Astrocyte (in vitro differentiated cells and primary cell): ENCODE data around the gene NDUFS2. TPM values are rescaled to one million over a fixed set of nuclear protein-coding genes. Genes with fewer than 3 reads are reported as not detected.

Experiments used
- DNase-seq: peaks from one replicate; pipeline ENCODE4 v3.0.0-alpha.2; 2010; ENCODE audit warnings: low read depth
- FAIRE-seq: peaks from 2 replicates; lab custom pipeline; 2011; peaks lifted over from hg19 to GRCh38; lab: Jason Lieb, UNC
- H2AFZ ChIP-seq: 2 replicates; pipeline ENCODE4 v1.6.0; 2012; ENCODE audit warnings: low read depth, low read length, inconsistent platforms
- H3K27ac ChIP-seq: 2 replicates; pipeline ENCODE4 v1.5.1; 2011; ENCODE audit warnings: low read depth, low read length, inconsistent platforms
- H3K27me3 ChIP-seq: 2 replicates; pipeline ENCODE4 v1.6.0; 2011; ENCODE audit warnings: low read length, inconsistent platforms; ENCODE audit not compliant: insufficient read depth
- H3K36me3 ChIP-seq: 2 replicates; pipeline ENCODE4 v1.5.1; 2011; ENCODE audit warnings: low read length, inconsistent platforms; ENCODE audit not compliant: insufficient read depth
- H3K4me1 ChIP-seq: 2 replicates; pipeline ENCODE4 v1.5.1; 2011; ENCODE audit warnings: low read length, inconsistent platforms; ENCODE audit not compliant: insufficient read depth
- H3K4me2 ChIP-seq: 2 replicates; pipeline ENCODE4 v1.6.0; 2012; ENCODE audit warnings: low read length, inconsistent platforms
- H3K4me3 ChIP-seq: 2 replicates; pipeline ENCODE4 v1.5.1; 2011; ENCODE audit warnings: low read depth, mild to moderate bottlenecking, low read length, inconsistent platforms; ENCODE audit not compliant: insufficient read depth
- H3K79me2 ChIP-seq: 2 replicates; pipeline ENCODE4 v1.6.0; 2012; ENCODE audit warnings: mild to moderate bottlenecking, low read length, inconsistent platforms; ENCODE audit not compliant: insufficient read depth
- H3K9ac ChIP-seq: 2 replicates; pipeline ENCODE4 v1.6.0; 2012; ENCODE audit warnings: mild to moderate bottlenecking, low read length, inconsistent platforms
- H3K9me3 ChIP-seq: 2 replicates; pipeline ENCODE4 v1.5.1; 2012; ENCODE audit warnings: low read depth, mild to moderate bottlenecking, low read length, inconsistent platforms; ENCODE audit not compliant: insufficient read depth
- H4K20me1 ChIP-seq: 2 replicates; pipeline ENCODE4 v1.6.0; 2012; ENCODE audit warnings: low read length, inconsistent platforms; ENCODE audit not compliant: insufficient read depth
- H3K27ac Mint-ChIP-seq: one replicate; pipeline ENCODE4 v1.8.0; 2021; ENCODE audit warnings: mild to moderate bottlenecking, mixed read lengths; ENCODE audit not compliant: unreplicated experiment
- H3K27me3 Mint-ChIP-seq: one replicate; pipeline ENCODE4 v1.8.0; 2021; ENCODE audit warnings: low read depth, mixed read lengths; ENCODE audit not compliant: unreplicated experiment
- H3K36me3 Mint-ChIP-seq: one replicate; pipeline ENCODE4 v1.8.0; 2021; ENCODE audit warnings: low read depth, mixed read lengths; ENCODE audit not compliant: unreplicated experiment
- H3K4me1 Mint-ChIP-seq: one replicate; pipeline ENCODE4 v1.8.0; 2021; ENCODE audit warnings: low read depth, mixed read lengths; ENCODE audit not compliant: unreplicated experiment
- H3K4me3 Mint-ChIP-seq: one replicate; pipeline ENCODE4 v1.8.0; 2021; ENCODE audit warnings: mild to moderate bottlenecking, moderate library complexity, mixed read lengths; ENCODE audit not compliant: unreplicated experiment
- H3K9me3 Mint-ChIP-seq: one replicate; pipeline ENCODE4 v1.8.0; 2021; ENCODE audit warnings: mild to moderate bottlenecking, mixed read lengths; ENCODE audit not compliant: unreplicated experiment
- EZH2 ChIP-seq: IDR thresholded peaks from 2 replicates; pipeline ENCODE4 v1.6.1; 2012; ENCODE audit warnings: mild to moderate bottlenecking, low read length, inconsistent platforms; ENCODE audit not compliant: insufficient read depth
- total RNA-seq: library from RNA; stranded (reverse); gene quantifications from 2 replicates; pipeline ENCODE4 v1.2.1, GENCODE V29; 2021
- TF ChIP-seq, protein P1 (sequence below): IDR thresholded peaks from 2 replicates; pipeline ENCODE4 v1.5.1; 2011; ENCODE audit warnings: low read depth, mild to moderate bottlenecking, inconsistent platforms, low read length, moderate library complexity; ENCODE audit not compliant: insufficient read depth

The NDUFS2 gene
- total RNA-seq, 1 donor from 2014 or later: 59.9 TPM

DNA sequence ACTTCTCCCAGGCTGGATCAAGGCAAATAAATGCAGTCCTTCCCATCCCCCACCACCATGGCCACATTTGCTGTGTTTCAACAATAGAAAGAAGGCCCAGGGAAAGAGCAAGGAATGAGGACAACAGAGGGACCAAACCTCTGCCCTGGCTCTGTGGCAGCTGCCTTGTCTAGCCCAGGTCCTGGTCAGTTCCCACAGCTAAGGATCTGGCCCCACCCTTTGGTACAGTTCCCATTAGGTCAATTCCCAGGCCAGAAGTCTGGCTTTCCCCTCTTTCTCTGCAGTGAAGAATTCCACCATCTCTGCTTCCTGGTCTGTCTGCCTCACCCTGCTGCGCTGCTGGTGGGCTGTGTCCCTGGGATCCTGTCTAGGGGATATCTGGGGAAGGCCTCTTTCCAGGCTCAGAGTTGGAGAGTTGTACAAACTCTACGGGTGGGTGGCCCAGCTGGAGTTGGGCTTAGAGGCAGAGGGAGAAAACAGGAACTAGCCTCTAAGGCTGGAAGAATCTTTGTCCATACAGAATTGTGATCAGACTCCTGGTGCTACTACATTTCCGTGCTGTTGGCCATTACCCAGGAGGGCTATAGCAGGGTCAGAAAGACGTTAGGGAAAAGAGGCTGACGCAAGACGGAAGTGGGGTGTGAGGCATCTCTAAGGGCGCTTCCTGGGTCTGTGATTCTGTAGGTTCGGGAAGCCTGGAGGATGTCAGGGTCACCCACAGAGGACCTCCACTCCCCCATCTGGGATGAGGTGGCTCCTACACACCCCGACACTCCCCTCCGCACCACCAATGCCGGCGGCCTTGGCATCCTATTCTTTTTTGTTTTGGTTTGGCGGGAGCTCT, 953 bp upstream of the NDUFS2 start:
- peak overlapping the region; percentile 75 for H2AFZ ChIP-seq
- H3K9me3 Mint-ChIP-seq: no peaks in the 10 kb centered on the region
- H3K36me3 Mint-ChIP-seq: no peaks in the 10 kb centered on the region
- DNase-seq: no peak
- no peaks in the 10 kb centered on the region for H3K27me3 Mint-ChIP-seq
- H3K4me1 Mint-ChIP-seq: peaks cover 30% of the 10 kb centered on the region
- peak overlapping the region; percentile 95 for H3K27ac Mint-ChIP-seq
- peaks cover 2% of the 10 kb centered on the region for H4K20me1 ChIP-seq
- H3K27me3 ChIP-seq: no peaks in the 10 kb centered on the region
- peaks cover 31% of the 10 kb centered on the region for H3K79me2 ChIP-seq
- peak overlapping the region; percentile 94 for H3K4me3 ChIP-seq
- H3K9ac ChIP-seq: peak overlapping the region; percentile 92
- peak overlapping the region; percentile 94 for H3K4me3 Mint-ChIP-seq
- no peak for FAIRE-seq
- TF ChIP-seq, protein P1, sequence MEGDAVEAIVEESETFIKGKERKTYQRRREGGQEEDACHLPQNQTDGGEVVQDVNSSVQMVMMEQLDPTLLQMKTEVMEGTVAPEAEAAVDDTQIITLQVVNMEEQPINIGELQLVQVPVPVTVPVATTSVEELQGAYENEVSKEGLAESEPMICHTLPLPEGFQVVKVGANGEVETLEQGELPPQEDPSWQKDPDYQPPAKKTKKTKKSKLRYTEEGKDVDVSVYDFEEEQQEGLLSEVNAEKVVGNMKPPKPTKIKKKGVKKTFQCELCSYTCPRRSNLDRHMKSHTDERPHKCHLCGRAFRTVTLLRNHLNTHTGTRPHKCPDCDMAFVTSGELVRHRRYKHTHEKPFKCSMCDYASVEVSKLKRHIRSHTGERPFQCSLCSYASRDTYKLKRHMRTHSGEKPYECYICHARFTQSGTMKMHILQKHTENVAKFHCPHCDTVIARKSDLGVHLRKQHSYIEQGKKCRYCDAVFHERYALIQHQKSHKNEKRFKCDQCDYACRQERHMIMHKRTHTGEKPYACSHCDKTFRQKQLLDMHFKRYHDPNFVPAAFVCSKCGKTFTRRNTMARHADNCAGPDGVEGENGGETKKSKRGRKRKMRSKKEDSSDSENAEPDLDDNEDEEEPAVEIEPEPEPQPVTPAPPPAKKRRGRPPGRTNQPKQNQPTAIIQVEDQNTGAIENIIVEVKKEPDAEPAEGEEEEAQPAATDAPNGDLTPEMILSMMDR: no peak
- TF ChIP-seq EZH2: no peak
- H3K4me1 ChIP-seq: peaks cover 36% of the 10 kb centered on the region
- peaks cover 11% of the 10 kb centered on the region for H3K36me3 ChIP-seq
- H3K27ac ChIP-seq: peak overlapping the region; percentile 90
- peak overlapping the region; percentile 87 for H3K4me2 ChIP-seq
- no peaks in the 10 kb centered on the region for H3K9me3 ChIP-seq

DNA sequence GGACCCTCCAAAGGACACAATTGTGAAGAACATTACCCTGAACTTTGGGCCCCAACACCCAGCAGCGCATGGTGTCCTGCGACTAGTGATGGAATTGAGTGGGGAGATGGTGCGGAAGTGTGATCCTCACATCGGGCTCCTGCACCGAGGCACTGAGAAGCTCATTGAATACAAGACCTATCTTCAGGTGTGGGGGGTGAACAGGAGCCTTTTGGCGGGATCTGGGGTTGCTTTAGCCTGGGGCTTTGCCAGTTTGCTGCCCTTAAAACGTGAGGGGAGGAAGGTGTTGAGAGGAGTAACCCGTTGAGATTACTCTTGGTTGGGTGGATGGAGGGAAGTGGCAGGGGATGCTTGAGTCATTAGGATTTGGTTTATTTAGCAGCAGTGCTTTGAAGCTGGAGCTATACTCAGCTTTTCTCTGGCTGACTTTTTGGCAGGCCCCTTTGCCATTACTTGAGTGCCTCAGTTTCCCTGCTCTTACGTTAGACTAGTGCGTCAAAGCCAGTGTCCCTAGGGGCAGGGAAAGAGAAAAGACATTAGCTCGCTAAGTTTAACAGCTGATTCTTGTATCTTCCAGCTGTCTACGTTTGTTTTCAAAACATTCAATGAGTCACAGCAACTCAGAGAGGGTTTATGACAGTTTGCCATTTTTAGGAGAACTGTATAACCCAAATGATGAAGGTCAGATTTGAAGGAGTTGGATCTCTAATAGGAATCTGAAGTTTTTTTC, 4.4 kb downstream of the NDUFS2 start:
- H3K4me1 Mint-ChIP-seq: peaks cover 9% of the 10 kb centered on the region
- Histone ChIP-seq H3K4me1 (peaks cover 17% of the 10 kb centered on the region), H3K27ac (no peak overlapping the region), H3K79me2 (peaks cover 36% of the 10 kb centered on the region), H3K4me3 (no peak overlapping the region), H3K9me3 (no peaks in the 10 kb centered on the region), H3K27me3 (no peaks in the 10 kb centered on the region), H3K36me3 (peaks cover 41% of the 10 kb centered on the region), H2AFZ (no peak overlapping the region), H4K20me1 (peaks cover 21% of the 10 kb centered on the region), H3K9ac (no peak overlapping the region), H3K4me2 (no peak overlapping the region)
- FAIRE-seq (no peak), DNase-seq (no peak)
- H3K4me3 Mint-ChIP-seq: no peak overlapping the region
- H3K36me3 Mint-ChIP-seq: peaks cover 10% of the 10 kb centered on the region
- H3K27ac Mint-ChIP-seq: no peak overlapping the region
- H3K9me3 Mint-ChIP-seq: no peaks in the 10 kb centered on the region
- TF ChIP-seq, protein P1: no peak
- no peak for TF ChIP-seq EZH2
- no peaks in the 10 kb centered on the region for H3K27me3 Mint-ChIP-seq
